ENCODE data around the gene NHS. TPM values are rescaled to one million over a fixed set of nuclear protein-coding genes. Genes with fewer than 3 reads are reported as not detected.

Gene NHS
- total RNA-seq, 4 donors from 2014 or later: 0.20 to 0.39 (median 0.30) TPM

DNA sequence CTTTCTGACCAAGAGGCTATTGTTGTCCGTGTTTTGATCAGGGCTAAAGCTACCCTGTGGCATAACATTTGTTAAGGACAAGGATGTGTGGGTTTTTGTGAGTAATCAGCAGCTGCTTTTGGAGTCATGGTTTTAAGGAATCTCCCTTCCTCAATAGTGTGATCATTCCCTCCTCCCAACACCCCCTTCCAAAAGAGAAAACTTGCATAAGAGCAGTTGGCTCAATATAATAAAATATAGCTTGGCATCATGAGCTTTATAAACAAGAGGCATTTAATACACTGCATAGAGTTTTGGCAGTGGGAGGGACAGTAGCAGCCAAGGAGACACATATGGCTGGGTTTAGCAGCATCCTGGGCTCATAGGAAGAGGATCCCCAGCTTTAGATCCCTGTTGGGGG, 84.7 kb downstream of the NHS start:
- DNase-seq: no peak
- intact Hi-C loops (cut with DNase I; ENCODE audit: low total_unique reads): no loop called here

DNA sequence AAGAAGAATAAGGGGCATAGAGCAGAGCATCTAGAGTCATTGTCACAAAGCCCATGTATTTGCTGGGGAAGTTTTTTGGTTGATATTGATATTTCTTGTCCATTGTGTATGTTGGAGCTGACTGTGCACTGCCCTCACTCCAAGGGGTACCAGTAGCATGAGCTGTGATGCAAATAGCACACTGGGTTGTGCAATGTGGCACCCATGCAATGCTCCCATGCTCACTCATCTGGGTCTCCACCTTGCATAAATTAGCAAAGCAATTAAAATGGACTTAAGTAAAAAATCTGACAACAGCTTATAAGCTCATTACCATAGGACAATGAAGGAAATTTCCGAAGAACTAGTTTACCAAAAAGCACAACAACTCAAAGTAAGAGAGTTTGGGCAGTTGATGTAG, 87.9 kb downstream of the NHS start:
- H3K9me3 ChIP-seq: no peaks in the 10 kb centered on the region
- H3K36me3 ChIP-seq: no peaks in the 10 kb centered on the region
- in situ Hi-C loops (cut with MboI; ENCODE audit: low sequenced_read_pairs in 4 of 4): no loop called here
- no peaks in the 10 kb centered on the region for H3K27me3 ChIP-seq
- ATAC-seq (no peak), DNase-seq (no peak)
- H3K27ac ChIP-seq: no peak overlapping the region
- intact Hi-C loops (cut with DNase I; ENCODE audit: low total_unique reads): no loop called here
- H3K4me1 ChIP-seq: no peaks in the 10 kb centered on the region
- no peak overlapping the region for H3K4me3 ChIP-seq
- no peak for TF ChIP-seq POLR2A (IDR thresholded peaks at IDR 0.05)
- TF ChIP-seq, protein P1, sequence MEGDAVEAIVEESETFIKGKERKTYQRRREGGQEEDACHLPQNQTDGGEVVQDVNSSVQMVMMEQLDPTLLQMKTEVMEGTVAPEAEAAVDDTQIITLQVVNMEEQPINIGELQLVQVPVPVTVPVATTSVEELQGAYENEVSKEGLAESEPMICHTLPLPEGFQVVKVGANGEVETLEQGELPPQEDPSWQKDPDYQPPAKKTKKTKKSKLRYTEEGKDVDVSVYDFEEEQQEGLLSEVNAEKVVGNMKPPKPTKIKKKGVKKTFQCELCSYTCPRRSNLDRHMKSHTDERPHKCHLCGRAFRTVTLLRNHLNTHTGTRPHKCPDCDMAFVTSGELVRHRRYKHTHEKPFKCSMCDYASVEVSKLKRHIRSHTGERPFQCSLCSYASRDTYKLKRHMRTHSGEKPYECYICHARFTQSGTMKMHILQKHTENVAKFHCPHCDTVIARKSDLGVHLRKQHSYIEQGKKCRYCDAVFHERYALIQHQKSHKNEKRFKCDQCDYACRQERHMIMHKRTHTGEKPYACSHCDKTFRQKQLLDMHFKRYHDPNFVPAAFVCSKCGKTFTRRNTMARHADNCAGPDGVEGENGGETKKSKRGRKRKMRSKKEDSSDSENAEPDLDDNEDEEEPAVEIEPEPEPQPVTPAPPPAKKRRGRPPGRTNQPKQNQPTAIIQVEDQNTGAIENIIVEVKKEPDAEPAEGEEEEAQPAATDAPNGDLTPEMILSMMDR (IDR thresholded peaks at IDR 0.05 in 4 of 5, conservative IDR thresholded peaks at IDR 0.05 in 1 of 5): no peak

More for the DNA sequence above, 84.7 kb downstream of the NHS start:
- Histone ChIP-seq H3K4me1 (no peaks in the 10 kb centered on the region), H3K9me3 (no peaks in the 10 kb centered on the region), H3K4me3 (no peak overlapping the region), H3K27me3 (no peaks in the 10 kb centered on the region), H3K36me3 (no peaks in the 10 kb centered on the region), H3K27ac (no peak overlapping the region)
- TF ChIP-seq, protein P1 (IDR thresholded peaks at IDR 0.05 in 4 of 5, conservative IDR thresholded peaks at IDR 0.05 in 1 of 5): no peak
- no peak for TF ChIP-seq POLR2A (IDR thresholded peaks at IDR 0.05)
- ATAC-seq: no peak
- in situ Hi-C loops (cut with MboI; ENCODE audit: low sequenced_read_pairs in 4 of 4): no loop called here

DNA sequence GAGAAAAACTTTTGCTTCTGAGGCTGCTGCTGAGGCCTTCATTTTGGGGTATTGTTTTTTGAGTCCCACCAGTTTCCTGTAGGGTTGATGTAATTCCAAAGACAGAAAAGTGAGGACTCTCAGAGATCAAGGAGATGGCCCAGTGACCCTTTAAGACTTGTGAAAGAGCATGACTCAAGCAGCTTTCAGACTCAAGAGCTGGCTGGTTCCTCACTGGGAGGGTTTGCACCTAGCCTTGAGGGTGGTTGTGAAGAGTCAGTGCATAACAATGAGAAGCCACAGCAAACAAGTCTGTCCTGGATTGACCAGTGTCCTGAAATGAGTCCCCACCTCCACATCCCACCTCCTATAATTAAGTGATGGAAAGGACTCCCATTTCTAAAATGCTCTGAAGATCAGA, 89.2 kb downstream of the NHS start:
- in situ Hi-C loops (cut with MboI; ENCODE audit: low sequenced_read_pairs in 4 of 4): no loop called here
- no peaks in the 10 kb centered on the region for H3K9me3 ChIP-seq
- no peaks in the 10 kb centered on the region for H3K27me3 ChIP-seq
- DNase-seq (no peak), ATAC-seq (no peak)
- intact Hi-C loops (cut with DNase I; ENCODE audit: low total_unique reads): no loop called here
- H3K27ac ChIP-seq: no peak overlapping the region
- H3K4me1 ChIP-seq: no peaks in the 10 kb centered on the region
- H3K36me3 ChIP-seq: no peaks in the 10 kb centered on the region
- TF ChIP-seq POLR2A (IDR thresholded peaks at IDR 0.05): no peak
- TF ChIP-seq, protein P1 (IDR thresholded peaks at IDR 0.05 in 4 of 5, conservative IDR thresholded peaks at IDR 0.05 in 1 of 5): no peak
- no peak overlapping the region for H3K4me3 ChIP-seq

- intact Hi-C loops (cut with DNase I; ENCODE audit: low total_unique reads): no loop called here
These were observed 90.2 kb downstream of the NHS start for GRCh38 chrX:17465201-17465600.

More at GRCh38 chrX:17465201-17465600, 90.2 kb downstream of the NHS start:
- Histone ChIP-seq H3K27ac (no peak overlapping the region), H3K4me1 (no peaks in the 10 kb centered on the region), H3K36me3 (no peaks in the 10 kb centered on the region), H3K9me3 (no peaks in the 10 kb centered on the region), H3K27me3 (no peaks in the 10 kb centered on the region), H3K4me3 (no peak overlapping the region)
- in situ Hi-C loops (cut with MboI; ENCODE audit: low sequenced_read_pairs in 4 of 4): no loop called here
- no peak for ATAC-seq
- DNase-seq: no peak
- TF ChIP-seq, protein P1 (IDR thresholded peaks at IDR 0.05 in 4 of 5, conservative IDR thresholded peaks at IDR 0.05 in 1 of 5): no peak
- TF ChIP-seq POLR2A (IDR thresholded peaks at IDR 0.05): no peak
